CD4-positive, CD25-positive, alpha-beta regulatory T cell (primary cell): ENCODE measurements around the gene ATP6V1C2. TPM values are rescaled to one million over a fixed set of nuclear protein-coding genes. Genes with fewer than 3 reads are reported as not detected.
"Not testable (repeated sequence)": the region's sequence is repeated elsewhere in the genome, so short reads cannot be mapped to it uniquely, and the experiment has no call there.

Experiments used
- ATAC-seq, 2 donors: fragments of 150-1000 bp; cut with Tn5 transposase; one replicate each; pipeline ENCODE4 v1.10.0; 2021; ENCODE audit warnings: low read depth in 2 of 2, moderate number of reproducible peaks in 2 of 2, moderate library complexity in 1 of 2
- DNase-seq, 3 donors: peaks; one replicate each; pipeline versions ENCODE4 v3.0.0 to v3.0.0-alpha.2; 2012 to 2022; ENCODE audit warnings: mixed read lengths in 1 of 3
- H3K27ac ChIP-seq: one replicate; pipeline ENCODE4 v1.7.0; 2013; ENCODE audit warnings: mild to moderate bottlenecking, low read length; ENCODE audit not compliant: insufficient read depth, poor library complexity, severe bottlenecking
- H3K27me3 ChIP-seq: one replicate; pipeline ENCODE4 v1.7.0; 2013; ENCODE audit warnings: low read length; ENCODE audit not compliant: control insufficient read depth, insufficient read depth
- H3K36me3 ChIP-seq: one replicate; pipeline ENCODE4 v1.7.0; 2013; ENCODE audit warnings: mild to moderate bottlenecking, low read length, moderate library complexity; ENCODE audit not compliant: control insufficient read depth, insufficient read depth
- H3K4me1 ChIP-seq: 2 replicates; pipeline ENCODE4 v1.7.0; 2013; ENCODE audit warnings: mild to moderate bottlenecking, low read length; ENCODE audit not compliant: insufficient read depth, control insufficient read depth, poor library complexity, severe bottlenecking
- H3K4me3 ChIP-seq: one replicate; pipeline ENCODE4 v1.7.0; 2013; ENCODE audit warnings: low read depth, mild to moderate bottlenecking, low read length, moderate library complexity
- H3K9me3 ChIP-seq, 2 experiments: 1 replicate in 1 of 2; 2 replicates in 1 of 2; pipeline ENCODE4 v1.7.0; 2013; ENCODE audit warnings: low read length in 2 of 2, mild to moderate bottlenecking in 1 of 2, moderate library complexity in 1 of 2; ENCODE audit not compliant: control insufficient read depth in 2 of 2
- H3K27ac Mint-ChIP-seq, 3 donors: one replicate each; pipeline ENCODE4 v1.8.0; 2020 to 2022; ENCODE audit warnings: mild to moderate bottlenecking in 3 of 3, mixed read lengths in 3 of 3, moderate library complexity in 2 of 3
- H3K27me3 Mint-ChIP-seq: one replicate; pipeline ENCODE4 v1.8.0; 2022; ENCODE audit warnings: mild to moderate bottlenecking, mixed read lengths
- H3K36me3 Mint-ChIP-seq: one replicate; pipeline ENCODE4 v1.8.0; 2020; ENCODE audit warnings: mixed read lengths
- H3K4me1 Mint-ChIP-seq, 4 donors: one replicate each; pipeline ENCODE4 v1.8.0; 2020 to 2022; ENCODE audit warnings: mixed read lengths in 4 of 4, mild to moderate bottlenecking in 1 of 4
- H3K4me3 Mint-ChIP-seq, 4 donors: one replicate each; pipeline ENCODE4 v1.8.0; 2020 to 2022; ENCODE audit warnings: mild to moderate bottlenecking in 4 of 4, mixed read lengths in 4 of 4, moderate library complexity in 3 of 4
- H3K9me3 Mint-ChIP-seq, 7 donors: one replicate each; pipeline ENCODE4 v1.8.0; 2020 to 2022; ENCODE audit warnings: mixed read lengths in 7 of 7, mild to moderate bottlenecking in 3 of 7, moderate library complexity in 2 of 7
- polyA plus RNA-seq, 4 donors: library from polyadenylated mRNA; unstranded; fragments of 300-500 nt; fragmentation: Illumina TruSeq; gene quantifications; one replicate each; pipeline ENCODE4 v1.2.3, GENCODE V29; 2021
- total RNA-seq: library from RNA; stranded (reverse); gene quantifications from one replicate; pipeline ENCODE4 v1.2.3, GENCODE V29; 2022

ATP6V1C2 gene
- total and polyA plus RNA-seq, 5 donors from 2014 or later: 0.09 to 0.11 TPM; not detected in 3

- H3K4me3 Mint-ChIP-seq: peak overlapping the region; percentile 86 to 92 (median 90)
- Histone ChIP-seq H3K4me3 (peak overlapping the region; percentile 64), H3K4me1 (peaks cover 35% of the 10 kb centered on the region)
- not testable (repeated sequence) for H3K36me3 ChIP-seq, H3K27me3 ChIP-seq, H3K36me3 Mint-ChIP-seq, ATAC-seq, H3K9me3 Mint-ChIP-seq, H3K27ac ChIP-seq, H3K9me3 ChIP-seq
- H3K27me3 Mint-ChIP-seq: peaks cover 11% of the 10 kb centered on the region
- H3K27ac Mint-ChIP-seq: peak overlapping the region in 1 of 3 donors; percentile 92
- DNase-seq: peak in 1 of 3 donors; percentile 21
- H3K4me1 Mint-ChIP-seq: peaks cover 18 to 41% (median 25%) of the 10 kb centered on the region in 4 donors
Observed at GRCh38 chr2:10813163-10814138, 92.0 kb downstream of the ATP6V1C2 start.

- H3K36me3 ChIP-seq: no peaks in the 10 kb centered on the region
- no peak overlapping the region for H3K27ac ChIP-seq
- peaks cover 14% of the 10 kb centered on the region for H3K27me3 Mint-ChIP-seq
- no peaks in the 10 kb centered on the region for H3K9me3 ChIP-seq
- no peaks in the 10 kb centered on the region for H3K36me3 Mint-ChIP-seq
- no peak overlapping the region for H3K4me3 ChIP-seq
- H3K4me1 Mint-ChIP-seq: peaks cover 13 to 34% (median 22%) of the 10 kb centered on the region in 4 donors
- H3K9me3 Mint-ChIP-seq: no peaks in the 10 kb centered on the region
- peak overlapping the region in 3 of 4 donors; percentile 64 to 73 (median 66) for H3K4me3 Mint-ChIP-seq
- H3K27me3 ChIP-seq: no peaks in the 10 kb centered on the region
- H3K27ac Mint-ChIP-seq: no peak overlapping the region
- no peak for ATAC-seq
- H3K4me1 ChIP-seq: peaks cover 33% of the 10 kb centered on the region
- no peak for DNase-seq
Observed at GRCh38 chr2:10814142-10814541, 92.7 kb downstream of the ATP6V1C2 start.

- H3K36me3 Mint-ChIP-seq: no peaks in the 10 kb centered on the region
- Histone ChIP-seq H3K36me3 (no peaks in the 10 kb centered on the region), H3K4me1 (peaks cover 27% of the 10 kb centered on the region), H3K4me3 (no peak overlapping the region), H3K27me3 (no peaks in the 10 kb centered on the region), H3K9me3 (no peaks in the 10 kb centered on the region), H3K27ac (no peak overlapping the region)
- H3K4me1 Mint-ChIP-seq: peaks cover 11 to 29% (median 19%) of the 10 kb centered on the region in 4 donors
- no peaks in the 10 kb centered on the region for H3K9me3 Mint-ChIP-seq
- peak overlapping the region in 1 of 3 donors; percentile 32 for H3K27ac Mint-ChIP-seq
- H3K27me3 Mint-ChIP-seq: peaks cover 17% of the 10 kb centered on the region
- ATAC-seq: no peak
- peak overlapping the region in 3 of 4 donors; percentile 40 to 73 (median 64) for H3K4me3 Mint-ChIP-seq
- no peak for DNase-seq
Observed at GRCh38 chr2:10814571-10815331, 93.3 kb downstream of the ATP6V1C2 start.

GRCh38 chr2:10817413-10817812 is 96.0 kb downstream of the ATP6V1C2 start:
- H3K4me1 Mint-ChIP-seq: peaks cover 0 to 6% (median 0%) of the 10 kb centered on the region in 4 donors
- Histone ChIP-seq H3K4me3 (no peak overlapping the region), H3K27ac (no peak overlapping the region), H3K4me1 (peaks cover 6% of the 10 kb centered on the region), H3K36me3 (no peaks in the 10 kb centered on the region), H3K9me3 (no peaks in the 10 kb centered on the region), H3K27me3 (peaks cover 2% of the 10 kb centered on the region)
- H3K27me3 Mint-ChIP-seq: peaks cover 31% of the 10 kb centered on the region
- peak overlapping the region in 1 of 4 donors; percentile 16 for H3K4me3 Mint-ChIP-seq
- H3K36me3 Mint-ChIP-seq: no peaks in the 10 kb centered on the region
- no peak for ATAC-seq
- H3K27ac Mint-ChIP-seq: no peak overlapping the region
- no peaks in the 10 kb centered on the region for H3K9me3 Mint-ChIP-seq
- DNase-seq: no peak

- ATAC-seq, H3K27me3 ChIP-seq, H3K4me3 Mint-ChIP-seq, DNase-seq, H3K4me3 ChIP-seq, H3K27ac Mint-ChIP-seq, H3K9me3 ChIP-seq, H3K27ac ChIP-seq, H3K9me3 Mint-ChIP-seq, H3K4me1 Mint-ChIP-seq, H3K36me3 Mint-ChIP-seq, H3K36me3 ChIP-seq, H3K4me1 ChIP-seq: not testable (repeated sequence)
- peaks cover 31% of the 10 kb centered on the region for H3K27me3 Mint-ChIP-seq
Observed at GRCh38 chr2:10818305-10818704, 96.9 kb downstream of the ATP6V1C2 start.

GRCh38 chr2:10818984-10819383 is 97.6 kb downstream of the ATP6V1C2 start:
- Histone ChIP-seq H3K4me3 (no peak overlapping the region), H3K4me1 (no peaks in the 10 kb centered on the region), H3K36me3 (no peaks in the 10 kb centered on the region), H3K27ac (no peak overlapping the region), H3K27me3 (peaks cover 8% of the 10 kb centered on the region), H3K9me3 (no peaks in the 10 kb centered on the region)
- DNase-seq: no peak
- H3K9me3 Mint-ChIP-seq: no peaks in the 10 kb centered on the region
- H3K27ac Mint-ChIP-seq: no peak overlapping the region
- no peaks in the 10 kb centered on the region for H3K36me3 Mint-ChIP-seq
- peak overlapping the region in 1 of 4 donors; percentile 6 for H3K4me3 Mint-ChIP-seq
- no peak for ATAC-seq
- peaks cover 0 to under 1% (median 0%) of the 10 kb centered on the region in 4 donors for H3K4me1 Mint-ChIP-seq
- peaks cover 31% of the 10 kb centered on the region for H3K27me3 Mint-ChIP-seq

GRCh38 chr2:10819714-10820314 is 98.4 kb downstream of the ATP6V1C2 start:
- H3K9me3 ChIP-seq: no peaks in the 10 kb centered on the region
- no peaks in the 10 kb centered on the region for H3K36me3 ChIP-seq
- ATAC-seq (no peak), DNase-seq (no peak)
- H3K27me3 ChIP-seq: peaks cover 8% of the 10 kb centered on the region
- Mint-ChIP-seq H3K36me3 (no peaks in the 10 kb centered on the region), H3K4me3 (peak overlapping the region in 1 of 4 donors; percentile 36), H3K27me3 (peaks cover 31% of the 10 kb centered on the region), H3K27ac (no peak overlapping the region), H3K4me1 (no peaks in the 10 kb centered on the region), H3K9me3 (no peaks in the 10 kb centered on the region)
- H3K27ac ChIP-seq: no peak overlapping the region
- no peak overlapping the region for H3K4me3 ChIP-seq
- no peaks in the 10 kb centered on the region for H3K4me1 ChIP-seq
